ENCODE data around the gene RTP5.

RTP5 gene

DNA sequence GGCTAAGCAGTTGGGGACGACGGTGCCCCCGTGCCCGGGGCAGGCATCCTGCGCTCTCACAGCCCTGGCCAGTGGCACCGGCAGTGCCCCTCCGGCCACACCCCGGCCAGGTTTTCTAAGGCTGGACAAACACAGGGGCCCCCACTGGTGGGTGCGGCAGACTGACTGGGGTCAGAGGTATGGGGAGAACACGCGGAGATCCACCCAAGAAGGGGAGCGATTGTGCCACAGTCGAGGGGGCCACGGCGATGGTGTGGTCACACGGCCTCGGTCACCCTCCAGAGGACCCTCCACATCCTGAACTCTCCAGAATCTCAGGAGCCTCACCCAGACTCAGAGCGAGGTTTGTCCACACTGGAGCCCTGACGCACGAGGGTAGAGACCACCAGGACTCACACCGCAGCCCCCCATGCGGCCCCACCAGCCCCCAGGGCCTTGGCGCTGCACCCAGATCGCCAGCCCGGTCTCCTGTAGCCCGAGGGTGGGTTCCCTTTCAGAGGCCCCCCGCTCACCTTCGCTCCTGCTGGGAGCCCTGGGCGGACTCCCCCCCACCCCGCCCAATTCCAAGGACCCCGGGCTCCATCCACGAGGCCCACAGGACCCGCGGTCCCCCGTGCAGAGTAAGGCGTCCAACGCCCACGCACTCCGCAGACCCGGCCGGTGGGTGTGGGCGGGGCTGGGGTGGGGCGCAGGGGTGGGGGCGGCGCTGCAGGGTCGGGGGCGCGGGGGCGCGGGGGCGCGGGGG lies 26.0 kb upstream of the RTP5 start:
- DNase-seq (ENCODE audit: low read depth) = no peak

DNA sequence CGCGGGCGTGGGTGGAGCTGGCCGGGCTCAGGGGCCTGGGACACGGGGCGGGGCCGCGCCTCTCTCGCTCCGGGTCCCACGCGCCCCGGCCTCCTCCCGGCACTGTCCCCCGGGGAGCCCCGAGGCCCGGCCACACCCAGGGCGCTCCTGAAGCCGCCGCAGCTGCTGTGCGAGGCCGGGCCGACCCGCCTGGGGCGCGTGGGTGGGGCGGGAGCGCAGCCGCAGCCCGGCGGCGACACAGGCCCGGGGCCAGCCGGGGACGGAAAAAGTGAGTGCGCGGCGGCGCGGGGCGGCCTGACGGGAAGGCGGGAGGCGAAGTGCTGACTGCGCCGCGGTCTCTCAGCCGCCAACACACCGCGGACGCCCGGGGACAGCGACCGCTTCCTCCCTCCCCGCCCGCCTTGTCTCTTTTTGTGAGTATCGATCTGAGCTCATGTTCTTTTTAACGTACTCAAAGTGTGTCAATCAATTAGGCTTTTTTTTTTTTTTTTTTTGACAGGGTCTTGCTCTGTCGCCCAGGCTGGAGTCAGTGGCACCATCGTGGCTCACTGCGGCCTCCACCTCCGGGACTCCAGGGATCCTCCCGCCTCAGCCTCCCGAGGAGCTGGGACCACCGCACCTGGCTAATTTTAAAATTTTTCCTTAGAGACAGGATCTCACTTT lies 25.3 kb upstream of the RTP5 start:
- peak; percentile 54 for DNase-seq (ENCODE audit: low read depth)

DNA sequence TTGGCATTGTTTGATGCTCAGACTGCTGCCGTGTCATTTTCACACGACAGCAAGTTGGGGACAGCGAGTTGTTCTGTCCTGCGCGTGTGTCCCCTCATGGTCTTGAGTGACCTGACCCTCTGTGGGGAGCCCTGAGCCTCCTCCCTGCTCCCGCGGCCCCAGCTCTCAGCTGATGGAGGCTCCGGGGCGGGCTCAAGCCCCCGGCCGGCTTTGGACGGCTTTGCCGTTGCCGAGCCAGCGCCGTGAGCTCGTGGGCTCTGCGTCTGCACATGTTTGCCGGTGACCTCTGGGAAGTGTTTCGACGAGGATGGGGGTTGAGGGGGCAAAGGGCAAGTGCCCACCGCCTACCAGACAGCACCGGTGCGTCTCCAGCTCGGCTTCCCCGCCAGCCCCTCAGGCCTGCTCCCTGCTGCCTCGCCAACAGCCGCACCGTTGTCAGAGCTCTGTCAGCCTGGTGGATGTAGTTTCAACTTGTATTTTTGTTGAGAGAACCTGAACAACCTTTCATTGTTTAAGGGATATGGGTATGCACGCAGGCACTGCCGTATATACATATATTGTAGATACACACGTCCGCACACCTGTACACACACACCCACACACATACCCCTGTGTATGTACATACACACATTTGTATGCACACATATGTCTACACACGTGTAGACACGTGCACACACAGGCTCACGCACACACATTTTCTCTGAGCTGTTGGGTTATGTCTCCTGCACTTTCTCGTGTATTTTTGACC lies 24.5 kb upstream of the RTP5 start:
- no peak for DNase-seq (ENCODE audit: low read depth)

DNA sequence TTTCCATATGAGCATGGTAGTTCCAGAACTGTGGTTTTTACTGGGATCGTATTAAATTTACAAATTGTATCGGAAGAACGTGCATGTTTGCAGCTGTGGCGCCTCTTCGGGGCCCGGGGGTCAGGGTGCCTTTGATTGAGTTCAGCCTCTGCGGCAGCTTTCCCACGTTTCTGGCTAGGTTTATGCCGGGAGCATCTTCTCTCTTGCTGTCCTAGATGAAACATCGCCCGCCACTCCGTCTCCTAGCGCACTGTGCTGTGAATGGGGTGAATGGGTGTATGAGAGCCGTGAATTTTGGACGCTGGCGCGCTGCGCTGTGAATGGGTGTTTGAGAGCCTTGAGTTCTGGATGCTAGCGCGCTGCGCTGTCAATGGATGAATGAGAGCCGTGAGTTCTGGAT lies 23.1 kb upstream of the RTP5 start:
- no peak for DNase-seq (ENCODE audit: low read depth)

DNA sequence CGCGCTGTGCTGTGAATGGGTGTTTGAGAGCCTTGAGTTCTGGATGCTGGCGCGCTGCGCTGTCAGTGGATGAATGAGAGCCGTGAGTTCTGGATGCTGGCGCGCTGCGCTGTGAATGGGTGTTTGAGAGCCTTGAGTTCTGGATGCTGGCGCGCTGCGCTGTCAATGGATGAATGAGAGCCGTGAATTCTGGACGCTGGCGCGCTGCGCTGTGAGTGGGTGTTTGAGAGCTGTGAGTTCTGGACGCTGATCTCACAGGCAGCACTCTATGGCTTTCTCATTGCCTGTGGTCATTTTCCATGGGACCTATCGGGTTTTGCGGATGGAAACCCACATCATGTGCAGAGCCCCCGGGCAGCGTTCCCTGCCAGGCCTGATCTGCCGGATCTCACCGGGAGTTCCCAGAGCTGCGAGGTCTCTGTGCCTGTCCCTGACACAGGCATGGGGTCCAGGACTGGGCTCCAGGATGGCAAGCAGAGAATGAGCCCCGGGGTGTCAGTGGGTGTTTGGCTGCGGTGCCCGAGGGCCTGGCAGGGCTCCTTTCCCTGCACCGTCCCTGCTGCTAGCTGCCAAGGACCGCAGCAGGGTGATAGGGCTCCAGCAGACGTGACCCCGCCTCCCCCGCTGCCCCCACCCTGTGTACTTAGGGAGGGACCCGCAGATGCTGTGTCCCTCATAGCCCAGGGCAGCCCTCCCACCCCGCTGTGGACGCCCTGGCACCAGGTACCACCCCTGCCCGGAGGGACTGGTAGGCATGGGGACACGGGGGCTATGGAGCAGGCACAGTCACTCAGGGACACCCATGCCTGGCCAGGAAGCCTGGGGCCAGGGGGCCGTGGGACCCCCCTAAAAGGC lies 20.5 kb upstream of the RTP5 start:
- no peak for DNase-seq (ENCODE audit: low read depth)

DNA sequence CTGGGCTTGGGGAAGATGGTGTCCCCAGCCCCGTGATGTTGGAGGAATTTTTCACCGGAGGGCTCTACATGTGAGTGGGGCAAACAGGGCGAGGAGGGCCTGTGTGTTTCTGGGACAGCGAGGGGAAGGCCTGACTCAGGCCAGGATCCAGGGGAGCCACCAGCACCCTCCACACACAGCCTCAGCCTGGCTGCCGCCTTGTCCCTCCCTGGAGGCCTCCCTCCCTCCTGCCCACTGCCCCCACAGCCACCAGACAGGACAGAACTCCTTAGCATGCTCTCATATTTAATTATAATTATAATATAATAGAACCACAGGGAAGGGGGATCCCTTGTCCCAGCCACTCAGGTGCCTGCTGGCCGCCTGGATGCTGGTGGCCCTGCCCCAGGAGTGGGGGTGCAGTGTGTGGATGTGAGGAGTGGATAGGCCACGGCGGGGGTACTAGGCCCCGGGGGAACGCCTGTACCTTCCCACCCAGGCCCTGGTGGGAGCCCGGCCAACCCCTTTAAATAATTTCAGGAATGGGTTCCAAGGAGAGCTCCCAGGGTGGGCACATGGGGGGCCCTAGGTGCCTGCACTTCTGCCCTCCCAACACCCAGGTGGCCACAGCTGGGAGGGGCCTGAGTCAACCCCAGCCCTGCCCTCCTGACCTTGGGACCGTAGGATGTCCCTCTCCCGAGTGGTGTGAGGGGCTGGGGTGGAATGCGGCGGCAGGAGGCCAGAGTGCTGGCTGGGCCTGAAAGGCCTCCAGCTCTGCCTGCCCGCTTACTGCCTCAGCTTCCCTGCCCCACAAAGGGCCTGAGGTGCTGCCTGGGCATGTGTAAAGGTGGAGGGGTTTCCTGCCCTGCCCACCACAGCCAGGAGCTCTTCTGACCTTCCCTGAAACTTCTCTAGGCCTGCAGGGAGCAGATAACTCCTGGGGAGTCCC lies 19.6 kb upstream of the RTP5 start:
- DNase-seq (ENCODE audit: low read depth) = no peak

DNA sequence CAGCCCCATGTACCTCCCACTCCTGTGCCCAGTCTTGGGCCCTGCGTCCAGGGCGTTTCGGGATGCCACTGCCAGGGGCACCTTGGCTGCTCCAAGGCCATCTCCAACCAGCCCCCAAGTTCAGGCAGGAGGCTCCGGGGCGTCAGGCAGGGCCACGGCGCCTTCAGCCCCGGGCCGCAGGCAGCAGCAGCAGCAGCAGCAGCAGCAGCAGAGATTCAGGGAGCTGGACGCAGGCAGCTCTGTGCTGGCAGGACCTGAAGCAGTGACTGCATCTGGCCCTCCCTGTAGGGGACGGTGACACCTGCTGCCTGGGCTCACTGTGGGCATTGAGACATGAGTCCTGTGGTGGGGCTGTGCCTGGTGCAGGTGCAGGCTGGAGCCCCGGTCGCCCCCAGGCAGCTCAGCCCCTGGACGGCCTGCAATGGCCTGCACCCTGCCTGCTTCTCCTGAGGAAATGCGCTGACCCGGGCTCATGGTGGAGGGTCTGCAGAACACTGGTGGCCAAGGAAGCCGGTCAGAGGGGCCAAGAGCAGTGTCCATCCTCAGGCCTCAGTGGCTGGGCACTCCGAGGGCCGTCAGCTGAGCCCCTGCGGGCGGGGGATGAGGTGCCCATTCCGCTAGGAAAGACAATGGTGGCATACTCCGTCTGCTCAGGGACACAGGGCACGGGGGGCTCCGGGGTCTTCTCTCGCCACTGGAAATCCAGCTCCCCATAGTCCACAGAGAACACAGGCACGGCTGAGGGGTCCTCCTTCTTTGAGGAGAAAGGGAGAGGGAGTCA lies 18.8 kb upstream of the RTP5 start:
- DNase-seq (ENCODE audit: low read depth) = no peak

DNA sequence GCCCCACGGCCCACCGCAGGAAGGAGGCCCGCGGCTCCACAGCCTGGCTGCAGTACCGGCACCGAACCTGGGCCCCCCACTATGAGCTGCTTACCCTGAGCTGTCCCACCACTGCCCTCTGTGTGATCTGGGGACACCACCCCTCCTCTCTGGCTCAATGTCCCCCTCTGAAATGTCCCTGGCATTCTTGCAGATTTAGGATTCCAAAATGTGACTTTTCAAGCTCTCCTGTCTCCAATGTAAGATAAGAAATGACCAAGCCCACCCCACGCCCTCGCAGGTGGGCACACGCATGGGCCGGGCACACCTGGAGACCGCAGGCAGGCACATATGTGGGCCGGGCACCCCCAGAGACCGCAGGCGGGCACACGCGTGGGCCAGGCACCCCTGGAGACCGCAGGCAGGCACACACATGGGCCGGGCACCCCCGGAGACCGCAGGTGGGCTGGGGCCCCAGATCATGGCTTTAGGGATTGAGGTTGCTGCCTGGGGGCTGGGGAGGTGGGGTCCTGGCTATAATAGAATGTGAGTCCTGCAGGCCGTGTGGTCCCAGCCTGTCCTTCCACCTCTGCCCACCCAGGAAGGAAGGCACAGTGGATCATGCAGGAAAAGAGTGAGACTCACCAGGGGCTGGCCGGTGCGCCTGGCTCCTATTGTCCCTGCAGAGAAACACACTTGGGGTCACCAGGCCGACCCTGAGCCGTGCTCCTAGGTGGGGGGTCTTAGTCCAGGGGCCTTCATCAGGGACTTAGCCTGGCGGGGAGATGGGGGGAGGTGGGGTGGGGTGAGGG lies 18.0 kb upstream of the RTP5 start:
- no peak for DNase-seq (ENCODE audit: low read depth)

DNA sequence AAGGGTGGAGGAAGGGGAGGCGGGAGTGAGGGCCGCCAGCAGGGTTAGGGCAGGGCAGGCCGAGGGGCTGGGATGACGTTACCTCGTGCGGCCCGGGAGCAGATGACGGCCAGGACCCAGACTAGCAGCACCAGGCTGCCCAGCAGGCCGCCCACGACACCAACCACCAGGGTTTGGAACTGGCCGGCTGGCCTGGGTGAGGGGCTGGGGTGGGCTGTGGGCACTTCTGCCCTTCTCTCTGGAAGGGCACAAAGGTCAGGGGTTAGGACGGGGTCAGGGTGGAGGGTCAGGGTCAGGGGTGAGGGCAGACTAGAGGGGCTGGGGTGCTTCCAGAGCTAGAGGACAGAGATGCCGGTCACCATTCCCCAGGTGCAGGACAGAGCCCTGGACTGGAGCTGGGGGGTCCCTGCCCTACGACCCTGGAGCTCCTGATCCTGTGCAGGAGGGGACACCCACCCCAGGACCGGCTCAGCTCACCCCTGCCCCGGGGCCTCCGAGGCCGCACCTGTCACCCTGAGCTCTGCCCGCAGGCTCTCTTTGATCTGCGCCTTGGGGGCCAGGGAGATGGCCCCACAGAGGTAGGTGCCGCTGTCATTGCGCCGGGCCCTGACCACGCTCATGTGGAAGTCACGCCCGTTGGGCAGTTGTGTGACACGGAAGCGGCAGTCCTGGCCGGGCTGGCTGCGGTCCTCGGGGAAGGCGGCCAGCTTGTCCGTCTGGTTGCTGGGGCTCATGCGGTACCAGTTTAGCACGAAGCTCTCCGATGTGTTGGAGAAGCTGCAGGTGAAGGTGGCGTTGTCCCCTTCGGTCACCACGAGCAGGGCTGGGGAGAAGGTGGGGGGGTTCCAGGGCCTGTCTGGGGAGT lies 17.2 kb upstream of the RTP5 start:
- DNase-seq (ENCODE audit: low read depth) = no peak

DNA sequence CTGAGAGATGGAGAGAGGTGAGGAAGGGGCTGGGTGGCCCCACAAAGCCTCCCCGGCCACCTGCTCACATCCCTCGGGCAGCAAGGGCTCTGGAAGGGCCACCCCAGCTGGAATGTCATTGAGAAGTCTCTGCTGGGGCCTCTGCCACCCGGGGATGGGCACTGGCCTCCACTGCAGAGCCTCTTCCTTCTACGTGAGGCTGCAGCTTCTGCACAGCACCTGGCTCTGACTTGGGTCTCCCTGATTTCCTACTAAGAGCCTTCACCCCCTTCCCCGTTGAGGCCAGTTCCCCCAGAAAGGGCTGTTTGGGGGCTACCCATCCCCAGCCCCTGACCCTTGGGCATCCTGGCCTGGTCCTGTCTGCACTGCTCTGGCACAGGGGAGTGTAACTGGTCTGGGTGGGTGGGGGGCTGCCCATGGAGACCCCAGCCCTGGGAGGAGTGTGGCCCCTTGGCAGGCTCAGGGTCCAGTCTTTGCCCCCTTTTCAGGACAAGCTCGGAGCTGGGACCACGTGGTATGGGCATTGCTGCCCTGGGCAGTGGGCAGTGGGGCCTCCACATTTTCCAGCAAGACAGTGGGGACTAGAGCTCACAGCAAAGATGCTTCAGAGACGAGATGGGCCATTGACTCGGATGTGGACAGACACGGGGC lies 16.4 kb upstream of the RTP5 start:
- no peak for DNase-seq (ENCODE audit: low read depth)

DNA sequence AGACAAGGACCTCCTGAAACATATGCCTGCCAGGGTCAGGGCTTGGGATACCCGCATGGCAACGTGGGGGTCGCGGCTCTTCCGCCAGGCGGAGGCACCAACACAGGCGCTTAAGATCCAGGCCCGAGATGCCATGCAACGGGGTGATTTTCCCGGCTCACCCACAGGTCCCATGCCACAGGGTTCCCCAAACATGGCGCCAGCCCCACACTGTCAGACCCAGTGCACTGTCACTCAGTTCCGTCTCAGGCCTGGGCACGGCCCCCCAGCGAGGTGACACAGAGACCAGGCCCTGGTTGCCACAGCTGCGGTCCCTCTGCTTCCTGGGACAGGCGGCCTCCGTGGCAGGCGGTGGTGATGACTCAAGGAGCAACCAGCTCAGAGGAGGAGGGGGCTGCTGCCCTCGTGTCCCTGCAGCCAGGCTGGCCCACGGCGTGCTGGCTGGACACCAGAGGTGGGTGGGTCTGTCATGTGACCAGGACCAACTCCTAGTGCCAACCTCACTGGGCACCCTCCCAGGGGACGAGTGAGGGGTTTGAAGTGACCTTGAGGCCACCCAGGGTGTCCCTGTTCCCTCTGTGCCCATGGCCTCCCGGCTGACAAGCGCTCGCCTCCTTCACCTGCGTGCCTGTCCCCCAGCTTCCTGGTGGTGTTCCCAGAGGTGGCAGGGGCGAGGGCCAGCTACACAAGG lies 15.7 kb upstream of the RTP5 start:
- DNase-seq (ENCODE audit: low read depth) = no peak

DNA sequence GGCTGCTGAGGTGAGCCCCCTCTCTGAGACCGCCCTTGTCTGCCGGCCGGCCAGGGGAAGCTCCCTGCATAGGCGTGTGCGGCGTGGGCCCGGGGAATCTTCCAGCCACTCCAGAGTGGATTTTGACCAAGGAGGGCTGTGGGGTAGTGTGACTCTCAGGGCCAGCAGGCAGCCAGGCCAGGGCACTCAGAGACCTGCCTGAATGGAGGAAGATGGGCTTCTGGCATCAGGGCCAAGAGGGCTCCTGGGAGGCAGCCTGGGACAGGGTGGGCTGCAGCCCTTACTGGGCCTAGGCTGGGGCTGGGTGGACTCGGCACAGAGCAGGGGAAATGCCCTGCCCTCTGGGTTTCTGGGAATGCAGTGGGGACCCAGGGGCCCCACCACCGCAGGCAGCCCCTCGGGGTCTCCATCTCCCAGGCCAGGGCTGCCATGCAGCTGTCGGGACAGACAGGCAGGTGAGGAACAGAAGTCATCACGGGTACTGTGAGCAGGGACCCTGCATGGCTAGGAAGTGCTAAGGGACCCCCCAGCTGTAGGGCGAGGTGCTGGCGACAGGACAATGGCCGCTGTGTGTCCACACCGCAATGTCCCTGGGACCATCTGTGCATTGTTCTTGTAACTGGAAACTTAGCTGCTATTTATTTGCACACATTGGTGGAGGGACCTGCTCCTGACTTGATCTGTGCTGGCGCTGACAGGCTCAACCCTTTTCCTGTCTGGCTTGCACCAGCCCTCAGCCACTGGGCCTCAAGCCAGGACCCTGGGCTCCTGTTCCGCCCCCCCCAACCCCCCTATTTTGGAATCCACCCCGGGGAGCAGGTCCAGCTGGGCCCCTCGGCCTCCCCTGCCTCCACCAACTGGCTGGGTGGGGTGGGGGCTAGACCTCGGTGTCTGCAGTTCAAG lies 14.9 kb upstream of the RTP5 start:
- DNase-seq (ENCODE audit: low read depth) = no peak

DNA sequence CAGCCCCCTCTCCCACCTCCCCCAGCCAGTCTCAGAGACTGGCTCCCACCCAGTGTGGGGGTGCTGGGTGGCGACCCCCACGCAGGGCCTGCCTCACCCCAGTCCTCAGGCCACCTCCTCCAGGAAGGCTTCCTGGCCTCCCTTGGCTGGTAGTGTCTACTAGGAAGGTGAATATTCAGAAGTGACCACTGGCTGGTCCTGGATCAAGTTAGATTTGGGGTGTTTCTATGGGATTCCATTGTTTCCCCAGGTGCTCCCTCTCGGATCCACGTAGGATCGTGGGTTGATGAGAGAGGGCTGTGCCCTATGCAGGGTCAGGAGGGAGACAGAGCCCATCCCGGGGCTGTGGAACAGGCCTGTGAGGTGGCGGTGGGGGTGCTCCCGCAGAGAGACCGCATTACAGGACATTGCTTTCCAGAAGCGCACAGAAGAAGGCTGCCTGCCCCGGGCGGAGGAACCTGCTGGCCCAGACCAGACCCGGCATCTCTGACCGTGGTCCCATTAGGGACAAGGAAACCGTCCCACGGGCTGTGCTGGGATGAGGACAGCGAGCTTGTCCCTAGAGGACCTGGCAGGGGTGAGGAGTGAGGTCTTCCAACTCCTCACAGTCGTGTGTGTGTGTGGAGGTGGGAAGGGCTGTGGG lies 14.2 kb upstream of the RTP5 start:
- DNase-seq (ENCODE audit: low read depth) = no peak

DNA sequence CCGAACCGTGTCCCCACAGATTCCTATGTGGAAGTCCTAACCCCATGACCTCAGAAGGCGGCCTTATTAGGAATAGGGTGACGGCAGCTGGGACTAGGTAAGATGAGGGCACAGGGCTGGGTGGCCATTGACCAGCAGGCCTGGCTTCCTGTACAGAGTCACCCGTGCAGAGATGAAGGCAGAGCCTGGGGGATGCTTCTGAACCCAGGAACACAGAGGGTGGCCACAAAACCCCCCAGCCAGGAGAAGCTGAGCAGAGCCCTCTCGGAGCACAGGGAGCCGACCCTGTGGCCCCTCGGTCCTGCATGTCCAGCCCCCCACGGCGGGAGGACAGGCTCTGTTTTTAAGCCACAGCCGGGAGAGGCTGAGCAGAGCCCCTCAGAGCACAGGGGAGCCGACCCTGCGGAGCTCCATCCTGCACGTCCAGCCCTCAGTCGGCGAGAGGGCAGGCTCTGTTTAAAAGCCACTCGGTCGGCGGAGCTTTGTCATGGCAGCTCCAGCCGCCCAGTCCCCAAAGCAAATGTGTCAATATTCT lies 13.6 kb upstream of the RTP5 start:
- no peak for DNase-seq (ENCODE audit: low read depth)

DNA sequence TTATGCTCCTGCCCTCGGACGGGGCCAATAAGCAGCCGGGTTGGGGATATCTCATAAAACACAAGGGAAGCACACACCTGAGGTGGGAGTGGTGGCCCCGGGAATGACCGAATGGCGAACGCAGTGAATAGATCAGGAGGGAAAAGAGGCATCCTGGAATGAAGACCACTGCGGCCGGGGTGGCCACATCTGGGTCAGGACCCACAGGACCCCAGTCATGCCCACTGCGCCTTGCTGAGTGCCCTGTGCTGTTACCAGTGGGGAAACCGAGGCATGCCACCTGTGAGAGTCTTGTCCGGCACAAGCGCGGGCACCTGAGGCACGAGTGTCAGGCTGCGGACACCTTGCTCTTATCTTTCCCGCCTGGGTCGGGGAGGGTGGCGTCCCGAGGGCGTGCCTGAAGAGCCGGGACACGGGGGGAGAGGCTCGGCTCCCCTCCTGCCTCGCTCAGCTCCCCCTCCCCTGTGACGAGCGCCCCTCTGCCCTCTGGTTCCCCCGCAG lies 12.4 kb upstream of the RTP5 start:
- DNase-seq (ENCODE audit: low read depth) = no peak

Data from fibroblast of gingiva (primary cell).